Calu3 (cell line): ENCODE data around the gene ERC2. TPM values are rescaled to one million over a fixed set of nuclear protein-coding genes. Genes with fewer than 3 reads are reported as not detected.

ENCODE experiments used
- BruUV-seq: library from RNA; stranded (reverse); fragments of 400-500 nt; replicated peaks from 2 replicates; lab custom pipeline; 2021; lab: Mats Ljungman, UMichigan
- CTCF ChIA-PET: fragments of 300-600 bp; sonication (Branson Sonifier 250); formaldehyde crosslinking; loops from one replicate; lab custom pipeline; 2022; ENCODE audit warnings: antibody characterized with exemption; lab: Charles Lee
- DNase-seq: peaks from one replicate; pipeline ENCODE4 v3.0.0; 2022
- H3K27ac Mint-ChIP-seq: one replicate; pipeline ENCODE4 v1.8.0; 2022; ENCODE audit warnings: mixed read lengths; ENCODE audit not compliant: unreplicated experiment
- H3K27me3 Mint-ChIP-seq: one replicate; pipeline ENCODE4 v1.8.0; 2022; ENCODE audit warnings: mixed read lengths; ENCODE audit not compliant: unreplicated experiment
- H3K36me3 Mint-ChIP-seq: one replicate; pipeline ENCODE4 v1.8.0; 2022; ENCODE audit warnings: mild to moderate bottlenecking, moderate library complexity, mixed read lengths; ENCODE audit not compliant: insufficient read depth, unreplicated experiment
- H3K4me1 Mint-ChIP-seq: one replicate; pipeline ENCODE4 v1.8.0; 2022; ENCODE audit warnings: mild to moderate bottlenecking, low read depth, mixed read lengths; ENCODE audit not compliant: unreplicated experiment
- H3K4me3 Mint-ChIP-seq: one replicate; pipeline ENCODE4 v1.8.0; 2022; ENCODE audit warnings: mild to moderate bottlenecking, low read depth, moderate library complexity, mixed read lengths; ENCODE audit not compliant: unreplicated experiment
- H3K9me3 Mint-ChIP-seq: one replicate; pipeline ENCODE4 v1.8.0; 2022; ENCODE audit warnings: low read depth, mixed read lengths; ENCODE audit not compliant: unreplicated experiment
- intact Hi-C: fragments of 100-400 bp; cut with micrococcal nuclease; formaldehyde crosslinking; loops from one replicate; pipeline ENCODE4 v1.10.0; 2022; ENCODE audit not compliant: unreplicated experiment
- total RNA-seq: library from RNA; stranded (reverse); gene quantifications from 2 replicates; pipeline ENCODE4 v1.2.3, GENCODE V29; 2022
- TF ChIP-seq, protein P1 (sequence below): fragments of 200-600 bp; IDR thresholded peaks from one replicate; pipeline ENCODE4 v1.8.0; 2022; ENCODE audit warnings: antibody characterized with exemption; ENCODE audit not compliant: unreplicated experiment

ERC2 gene
- total RNA-seq, 1 experiment from 2014 or later, result 0.73 TPM

- H3K36me3 Mint-ChIP-seq, result no peaks in the 10 kb centered on the region
- no peak for DNase-seq
- CTCF ChIA-PET, result no interaction called here
- no peaks in the 10 kb centered on the region for H3K9me3 Mint-ChIP-seq
- H3K4me3 Mint-ChIP-seq, result no peak overlapping the region
- no peaks in the 10 kb centered on the region for H3K4me1 Mint-ChIP-seq
- no peak overlapping the region for H3K27ac Mint-ChIP-seq
- H3K27me3 Mint-ChIP-seq, result no peaks in the 10 kb centered on the region
- intact Hi-C loops, result no loop called here
- TF ChIP-seq, protein P1, sequence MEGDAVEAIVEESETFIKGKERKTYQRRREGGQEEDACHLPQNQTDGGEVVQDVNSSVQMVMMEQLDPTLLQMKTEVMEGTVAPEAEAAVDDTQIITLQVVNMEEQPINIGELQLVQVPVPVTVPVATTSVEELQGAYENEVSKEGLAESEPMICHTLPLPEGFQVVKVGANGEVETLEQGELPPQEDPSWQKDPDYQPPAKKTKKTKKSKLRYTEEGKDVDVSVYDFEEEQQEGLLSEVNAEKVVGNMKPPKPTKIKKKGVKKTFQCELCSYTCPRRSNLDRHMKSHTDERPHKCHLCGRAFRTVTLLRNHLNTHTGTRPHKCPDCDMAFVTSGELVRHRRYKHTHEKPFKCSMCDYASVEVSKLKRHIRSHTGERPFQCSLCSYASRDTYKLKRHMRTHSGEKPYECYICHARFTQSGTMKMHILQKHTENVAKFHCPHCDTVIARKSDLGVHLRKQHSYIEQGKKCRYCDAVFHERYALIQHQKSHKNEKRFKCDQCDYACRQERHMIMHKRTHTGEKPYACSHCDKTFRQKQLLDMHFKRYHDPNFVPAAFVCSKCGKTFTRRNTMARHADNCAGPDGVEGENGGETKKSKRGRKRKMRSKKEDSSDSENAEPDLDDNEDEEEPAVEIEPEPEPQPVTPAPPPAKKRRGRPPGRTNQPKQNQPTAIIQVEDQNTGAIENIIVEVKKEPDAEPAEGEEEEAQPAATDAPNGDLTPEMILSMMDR, result no peak
- no TSS peak for BruUV-seq
Measured at GRCh38 chr3:55500555-55501330, 967.5 kb downstream of the ERC2 start.

GRCh38 chr3:55498520-55498919 is 969.7 kb downstream of the ERC2 start:
- CTCF ChIA-PET, result no interaction called here
- intact Hi-C loops, result no loop called here
- Mint-ChIP-seq H3K27ac (no peak overlapping the region), H3K36me3 (no peaks in the 10 kb centered on the region), H3K4me3 (no peak overlapping the region), H3K9me3 (peaks cover 2% of the 10 kb centered on the region), H3K27me3 (no peaks in the 10 kb centered on the region), H3K4me1 (no peaks in the 10 kb centered on the region)
- TF ChIP-seq, protein P1, result no peak
- DNase-seq, result no peak
- BruUV-seq, result no TSS peak

GRCh38 chr3:55497250-55497649 is 971.0 kb downstream of the ERC2 start:
- TF ChIP-seq, protein P1, result no peak
- CTCF ChIA-PET, result interaction anchor here (1.2 kb wide), 1 partner anchor 48 kb away, joined by 3 read pairs; no protein-coding TSS in a partner anchor
- Mint-ChIP-seq H3K9me3 (peaks cover 2% of the 10 kb centered on the region), H3K4me1 (no peaks in the 10 kb centered on the region), H3K36me3 (no peaks in the 10 kb centered on the region), H3K27me3 (no peaks in the 10 kb centered on the region), H3K4me3 (no peak overlapping the region), H3K27ac (no peak overlapping the region)
- no peak for DNase-seq
- intact Hi-C loops, result no loop called here
- no TSS peak for BruUV-seq

- DNase-seq, result no peak
- Mint-ChIP-seq H3K27me3 (peaks cover 3% of the 10 kb centered on the region), H3K4me3 (no peak overlapping the region), H3K27ac (no peak overlapping the region), H3K36me3 (no peaks in the 10 kb centered on the region), H3K9me3 (peaks cover 2% of the 10 kb centered on the region), H3K4me1 (no peaks in the 10 kb centered on the region)
- intact Hi-C loops, result no loop called here
- CTCF ChIA-PET, result no interaction called here
- no TSS peak for BruUV-seq
- TF ChIP-seq, protein P1, result no peak
Measured at GRCh38 chr3:55494976-55495375, 973.3 kb downstream of the ERC2 start.
